ENCODE results near the gene TSGA10IP. TPM values are rescaled to one million over a fixed set of nuclear protein-coding genes. Genes with fewer than 3 reads are reported as not detected.

The TSGA10IP gene
- total RNA-seq, 1 donor = not detected

- H3K4me2 ChIP-seq (ENCODE audit: insufficient read depth, low read length) = no peak overlapping the region
- H2AFZ ChIP-seq (ENCODE audit: low read length) = no peak overlapping the region
- H4K20me1 ChIP-seq (ENCODE audit: insufficient read depth, low read length) = peaks cover 13% of the 10 kb centered on the region
- peaks cover 16% of the 10 kb centered on the region for H3K4me1 ChIP-seq (ENCODE audit: insufficient read depth, low read length)
- peaks cover 5% of the 10 kb centered on the region for H3K36me3 ChIP-seq (ENCODE audit: insufficient read depth, low read length)
- peak; percentile 75 for DNase-seq (ENCODE audit: insufficient read length, low spot score, missing footprints)
- no peaks in the 10 kb centered on the region for H3K27me3 ChIP-seq (ENCODE audit: insufficient read depth, low read length)
- no peaks in the 10 kb centered on the region for H3K9me3 ChIP-seq (ENCODE audit: low read depth, low read length)
- H3K79me2 ChIP-seq (ENCODE audit: insufficient read depth, low read length) = peaks cover 28% of the 10 kb centered on the region
- no peak for TF ChIP-seq CTCF (IDR thresholded peaks at IDR 0.05; ENCODE audit: extremely low read depth, low read depth, low read length)
- no peak overlapping the region for H3K27ac ChIP-seq (ENCODE audit: low read depth, low read length)
- no peak overlapping the region for H3K4me3 ChIP-seq (ENCODE audit: insufficient read depth, low read length)
These were observed 13.6 kb downstream of the TSGA10IP start for GRCh38 chr11:65958774-65959420.

GRCh38 chr11:65960824-65961266 is 15.6 kb downstream of the TSGA10IP start:
- peaks cover 48% of the 10 kb centered on the region for H3K79me2 ChIP-seq (ENCODE audit: insufficient read depth, low read length)
- no peak for TF ChIP-seq CTCF (IDR thresholded peaks at IDR 0.05; ENCODE audit: extremely low read depth, low read depth, low read length)
- H3K36me3 ChIP-seq (ENCODE audit: insufficient read depth, low read length) = peaks cover 24% of the 10 kb centered on the region
- H4K20me1 ChIP-seq (ENCODE audit: insufficient read depth, low read length) = peaks cover 13% of the 10 kb centered on the region
- peak overlapping the region; percentile 97 for H2AFZ ChIP-seq (ENCODE audit: low read length)
- no peaks in the 10 kb centered on the region for H3K9me3 ChIP-seq (ENCODE audit: low read depth, low read length)
- H3K27me3 ChIP-seq (ENCODE audit: insufficient read depth, low read length) = no peaks in the 10 kb centered on the region
- no peak for DNase-seq (ENCODE audit: insufficient read length, low spot score, missing footprints)
- peaks cover 16% of the 10 kb centered on the region for H3K4me1 ChIP-seq (ENCODE audit: insufficient read depth, low read length)
- peak overlapping the region; percentile 84 for H3K4me2 ChIP-seq (ENCODE audit: insufficient read depth, low read length)
- H3K4me3 ChIP-seq (ENCODE audit: insufficient read depth, low read length) = peak overlapping the region; percentile 92
- H3K27ac ChIP-seq (ENCODE audit: low read depth, low read length) = peak overlapping the region; percentile 92

- Histone ChIP-seq H2AFZ (ENCODE audit: low read length) (peak within 1 kb of the TSS; percentile 97), H4K20me1 (ENCODE audit: insufficient read depth, low read length) (peaks cover 13% of the 10 kb centered on the region), H3K27ac (ENCODE audit: low read depth, low read length) (peak within 1 kb of the TSS; percentile 92), H3K9me3 (ENCODE audit: low read depth, low read length) (no peaks in the 10 kb centered on the region), H3K79me2 (ENCODE audit: insufficient read depth, low read length) (peaks cover 51% of the 10 kb centered on the region), H3K4me1 (ENCODE audit: insufficient read depth, low read length) (peaks cover 16% of the 10 kb centered on the region), H3K36me3 (ENCODE audit: insufficient read depth, low read length) (peaks cover 29% of the 10 kb centered on the region), H3K4me3 (ENCODE audit: insufficient read depth, low read length) (peak within 1 kb of the TSS; percentile 92), H3K4me2 (ENCODE audit: insufficient read depth, low read length) (peak within 1 kb of the TSS; percentile 84), H3K27me3 (ENCODE audit: insufficient read depth, low read length) (no peaks in the 10 kb centered on the region)
- TF ChIP-seq CTCF (IDR thresholded peaks at IDR 0.05; ENCODE audit: extremely low read depth, low read depth, low read length) = no peak
- peak; percentile 100 for DNase-seq (ENCODE audit: insufficient read length, low spot score, missing footprints)
These were observed 16.2 kb downstream of the TSGA10IP start, which contains the start of gene SART1 for GRCh38 chr11:65961267-65962140. TSS of gene SART1 (plus strand) at chr11:65961734. CDS start at chr11:65961781, 47 bp downstream.

- DNase-seq (ENCODE audit: insufficient read length, low spot score, missing footprints) = no peak
- H4K20me1 ChIP-seq (ENCODE audit: insufficient read depth, low read length) = peaks cover 16% of the 10 kb centered on the region
- H3K27ac ChIP-seq (ENCODE audit: low read depth, low read length) = peak overlapping the region; percentile 9
- peaks cover 51% of the 10 kb centered on the region for H3K79me2 ChIP-seq (ENCODE audit: insufficient read depth, low read length)
- peak overlapping the region; percentile 84 for H3K4me2 ChIP-seq (ENCODE audit: insufficient read depth, low read length)
- no peaks in the 10 kb centered on the region for H3K9me3 ChIP-seq (ENCODE audit: low read depth, low read length)
- H3K4me1 ChIP-seq (ENCODE audit: insufficient read depth, low read length) = peaks cover 16% of the 10 kb centered on the region
- H3K4me3 ChIP-seq (ENCODE audit: insufficient read depth, low read length) = peak overlapping the region; percentile 92
- H2AFZ ChIP-seq (ENCODE audit: low read length) = no peak overlapping the region
- peaks cover 34% of the 10 kb centered on the region for H3K36me3 ChIP-seq (ENCODE audit: insufficient read depth, low read length)
- no peak for TF ChIP-seq CTCF (IDR thresholded peaks at IDR 0.05; ENCODE audit: extremely low read depth, low read depth, low read length)
- H3K27me3 ChIP-seq (ENCODE audit: insufficient read depth, low read length) = no peaks in the 10 kb centered on the region
These were observed 16.9 kb downstream of the TSGA10IP start for GRCh38 chr11:65962141-65962564.

Data from osteoblast (primary cell).